GM19372 (cell line): ENCODE results near the gene PWWP2B.

Experiments
- ATAC-seq: cut with Tn5 transposase; IDR thresholded peaks from one replicate; pipeline ENCODE4 v1.9.1; 2021; ENCODE audit warnings: mild to moderate bottlenecking, low read depth, moderate library complexity; ENCODE audit not compliant: unreplicated experiment

PWWP2B gene

DNA sequence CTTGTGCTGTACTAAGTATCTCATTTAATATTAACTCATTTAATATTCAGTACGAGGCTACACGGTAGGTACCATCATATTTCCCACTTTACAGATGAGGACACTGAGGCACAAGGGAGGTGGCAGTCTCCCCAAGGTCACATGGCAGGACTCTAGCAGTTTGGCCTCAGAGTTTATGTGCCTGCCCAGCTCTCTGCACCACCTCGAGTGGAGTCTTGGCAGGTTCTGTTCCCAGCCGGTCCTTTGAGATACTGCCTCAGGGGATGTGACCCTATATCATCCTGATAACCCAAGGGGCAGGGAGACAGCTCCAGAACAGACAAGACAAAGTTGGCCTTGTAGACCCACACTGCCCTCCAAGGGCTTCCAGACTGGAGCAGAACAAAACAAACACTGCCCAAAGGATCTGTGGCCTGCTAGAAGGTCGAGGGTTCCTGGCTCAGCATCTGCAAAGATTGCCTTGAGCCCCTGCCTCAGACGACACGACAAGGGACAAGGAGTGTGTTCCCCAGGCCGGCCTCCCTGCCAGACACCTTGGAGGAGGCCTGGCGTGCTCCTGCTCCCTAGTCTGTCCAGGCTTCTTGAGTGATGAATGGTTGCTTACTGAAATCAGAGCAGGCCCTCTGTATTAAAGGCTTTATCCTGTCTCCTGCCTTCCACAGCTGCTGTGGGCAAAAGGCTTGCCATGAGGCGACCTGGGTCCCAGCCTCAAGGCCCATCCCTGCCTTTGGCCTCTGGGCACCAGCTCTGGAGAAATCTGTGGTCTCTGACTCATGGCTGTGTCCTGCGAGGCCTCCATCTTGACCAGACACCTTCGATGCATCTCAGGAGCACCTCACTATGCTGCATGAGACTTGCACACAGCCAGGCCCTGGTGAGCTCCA is 3.9 kb upstream of the PWWP2B start:
- ATAC-seq = no peak

DNA sequence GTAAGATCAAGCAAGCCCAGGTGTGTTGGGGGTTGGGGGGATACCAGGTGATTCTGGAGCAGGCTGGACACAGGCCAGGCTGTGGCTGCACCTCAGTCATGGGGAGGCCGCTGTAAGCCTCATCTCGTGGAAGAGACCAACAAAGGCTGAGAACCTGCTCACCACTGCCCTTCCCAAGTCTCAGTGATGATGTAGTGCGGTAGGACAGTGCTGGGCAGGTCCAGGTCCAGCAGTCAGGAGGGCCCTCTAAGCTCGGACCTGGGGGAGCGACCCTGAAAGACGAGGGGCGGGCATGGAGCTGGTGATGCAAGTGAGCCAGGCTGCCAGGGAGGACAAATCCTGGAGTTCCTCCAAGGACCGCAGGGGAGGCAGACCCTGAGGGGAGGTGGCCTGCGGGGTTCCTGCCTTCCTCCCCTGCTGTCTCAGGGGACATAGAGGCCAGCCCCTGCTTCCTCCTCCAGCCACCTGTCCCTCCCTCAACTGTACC is 3.3 kb upstream of the PWWP2B start:
- ATAC-seq = no peak

DNA sequence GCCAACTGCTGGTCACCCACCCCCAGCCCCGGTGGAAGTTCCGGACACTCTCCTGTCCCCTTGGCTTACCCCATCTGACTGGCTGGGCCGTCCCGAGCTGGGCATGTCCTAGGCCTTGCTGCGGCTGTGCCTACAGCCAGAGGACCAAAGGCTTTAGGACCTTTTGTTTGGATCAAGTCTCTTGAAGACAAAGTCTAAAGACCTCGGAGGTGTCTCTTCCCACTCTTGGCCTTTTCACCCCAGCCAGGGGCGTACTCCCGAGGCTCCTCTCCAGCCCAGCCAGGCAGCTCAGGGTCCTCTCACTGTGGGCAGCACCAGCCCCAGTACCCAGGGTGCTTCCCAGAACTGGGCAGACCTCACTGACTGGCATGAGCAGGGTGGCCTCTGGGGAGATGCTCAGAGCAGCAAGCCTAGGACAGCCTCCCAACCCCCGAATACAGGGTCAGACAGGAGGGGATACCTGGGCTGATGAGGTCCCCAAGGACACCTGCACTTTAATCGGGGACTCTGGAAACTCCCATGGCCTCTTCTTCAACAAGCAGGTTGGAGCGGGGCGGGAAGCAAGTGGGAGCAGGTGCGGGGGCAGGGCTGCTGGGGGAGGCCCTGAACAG is 2.7 kb upstream of the PWWP2B start:
- no peak for ATAC-seq

DNA sequence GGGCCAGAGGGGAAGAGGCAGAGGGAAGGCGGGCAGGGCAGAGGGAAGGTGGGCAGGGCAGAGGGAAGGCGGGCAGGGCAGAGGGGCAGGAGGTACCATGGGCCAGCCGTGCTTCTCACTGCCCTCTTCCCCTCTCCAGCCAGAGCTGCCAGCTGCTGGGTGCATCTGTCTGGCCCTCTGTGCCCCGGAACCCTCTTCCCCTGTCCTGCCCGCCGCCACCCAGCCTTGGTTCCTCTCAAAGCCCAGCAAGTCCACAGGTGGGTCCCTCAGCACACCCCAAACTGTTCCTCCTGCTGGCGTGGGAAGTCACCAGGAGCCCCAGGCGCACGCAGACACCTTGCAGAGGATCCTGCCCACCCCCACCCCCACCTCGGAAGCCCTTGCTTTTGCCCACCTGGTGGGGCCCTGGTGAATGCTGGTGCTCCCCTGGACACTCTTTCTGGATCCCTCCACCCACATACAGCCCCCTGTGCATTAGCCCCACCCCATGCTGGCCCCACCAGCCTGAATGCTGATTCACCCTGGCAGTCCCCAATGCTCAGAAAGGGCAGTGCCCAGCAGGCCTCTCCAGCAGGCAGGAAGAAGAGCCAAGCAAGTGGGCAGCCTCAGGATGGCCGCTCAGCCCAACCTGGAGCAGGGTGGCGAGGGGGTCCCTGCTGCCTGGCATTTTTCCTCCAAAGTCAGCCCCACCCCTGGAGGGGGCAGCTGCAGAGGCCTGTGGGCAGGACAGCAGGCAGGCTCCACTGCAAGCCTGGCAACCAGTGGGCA is 1.9 kb upstream of the PWWP2B start:
- ATAC-seq = no peak

DNA sequence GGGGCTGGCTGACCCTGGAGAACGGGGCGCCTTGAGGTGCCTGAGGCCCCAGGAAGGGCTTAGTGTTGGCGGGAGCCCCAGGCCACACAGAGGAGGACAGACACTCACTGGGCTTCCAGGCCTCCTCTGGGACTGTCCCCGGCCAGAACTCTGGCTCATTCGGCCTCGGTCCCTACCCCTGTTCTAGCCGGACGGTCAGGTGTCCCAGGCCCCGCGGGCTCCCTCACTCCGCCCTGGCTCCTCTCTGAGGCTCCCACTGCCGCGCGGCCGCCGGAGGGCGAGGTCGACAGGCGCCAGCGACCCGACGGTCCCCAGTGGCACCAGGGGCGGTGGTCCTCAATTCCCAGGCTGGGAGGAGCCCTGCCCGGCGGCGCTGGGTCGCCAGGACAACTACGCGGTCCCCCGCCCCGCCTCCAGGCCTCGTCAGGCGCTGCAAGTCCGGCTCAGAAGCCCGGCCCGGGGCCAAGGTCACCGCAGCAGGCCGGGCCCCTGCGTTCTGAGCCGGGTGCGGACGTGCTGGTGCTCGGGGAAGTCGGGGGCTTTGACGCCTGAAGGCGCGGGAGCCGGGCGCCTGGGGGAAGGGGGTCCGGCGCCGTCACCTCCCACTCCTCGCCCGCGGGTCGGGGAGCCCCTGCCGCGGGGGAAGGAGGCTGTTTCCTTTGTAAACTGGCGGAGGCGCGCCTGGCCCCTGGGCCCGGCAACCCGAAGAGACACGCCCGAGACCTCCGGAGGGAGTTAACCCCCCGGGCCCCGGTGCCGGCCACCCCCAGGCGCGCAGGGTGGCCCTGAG is 1.1 kb upstream of the PWWP2B start:
- peak; percentile 21 for ATAC-seq

DNA sequence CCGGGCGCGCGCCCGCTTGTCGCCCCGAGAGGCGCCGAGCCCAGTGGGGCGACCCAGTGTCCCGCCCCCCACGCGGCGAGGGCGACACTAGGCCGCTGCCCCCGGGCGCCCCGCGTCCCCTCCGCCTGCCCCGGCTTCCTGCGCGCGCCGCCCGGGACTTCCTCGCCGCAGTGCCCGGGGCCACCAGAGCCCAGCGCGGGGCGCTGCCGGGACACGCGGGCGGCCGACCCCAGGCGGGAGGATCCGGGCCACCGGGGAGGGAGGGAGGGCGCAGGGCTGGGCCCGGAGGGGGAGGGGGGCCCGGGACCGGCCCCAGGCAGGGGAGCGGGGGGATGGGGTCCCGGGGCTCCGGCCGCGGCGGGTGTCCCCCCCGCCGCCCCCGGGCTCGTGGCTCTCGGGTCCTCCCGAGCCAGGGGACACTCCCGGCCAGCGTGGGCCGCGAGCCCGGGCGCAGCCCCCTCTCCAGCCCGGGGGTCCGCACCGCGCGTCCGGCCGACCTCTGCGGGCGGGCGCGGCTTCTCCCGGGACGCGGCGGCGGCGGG is 435 bp upstream of the PWWP2B start:
- ATAC-seq = peak; percentile 45

DNA sequence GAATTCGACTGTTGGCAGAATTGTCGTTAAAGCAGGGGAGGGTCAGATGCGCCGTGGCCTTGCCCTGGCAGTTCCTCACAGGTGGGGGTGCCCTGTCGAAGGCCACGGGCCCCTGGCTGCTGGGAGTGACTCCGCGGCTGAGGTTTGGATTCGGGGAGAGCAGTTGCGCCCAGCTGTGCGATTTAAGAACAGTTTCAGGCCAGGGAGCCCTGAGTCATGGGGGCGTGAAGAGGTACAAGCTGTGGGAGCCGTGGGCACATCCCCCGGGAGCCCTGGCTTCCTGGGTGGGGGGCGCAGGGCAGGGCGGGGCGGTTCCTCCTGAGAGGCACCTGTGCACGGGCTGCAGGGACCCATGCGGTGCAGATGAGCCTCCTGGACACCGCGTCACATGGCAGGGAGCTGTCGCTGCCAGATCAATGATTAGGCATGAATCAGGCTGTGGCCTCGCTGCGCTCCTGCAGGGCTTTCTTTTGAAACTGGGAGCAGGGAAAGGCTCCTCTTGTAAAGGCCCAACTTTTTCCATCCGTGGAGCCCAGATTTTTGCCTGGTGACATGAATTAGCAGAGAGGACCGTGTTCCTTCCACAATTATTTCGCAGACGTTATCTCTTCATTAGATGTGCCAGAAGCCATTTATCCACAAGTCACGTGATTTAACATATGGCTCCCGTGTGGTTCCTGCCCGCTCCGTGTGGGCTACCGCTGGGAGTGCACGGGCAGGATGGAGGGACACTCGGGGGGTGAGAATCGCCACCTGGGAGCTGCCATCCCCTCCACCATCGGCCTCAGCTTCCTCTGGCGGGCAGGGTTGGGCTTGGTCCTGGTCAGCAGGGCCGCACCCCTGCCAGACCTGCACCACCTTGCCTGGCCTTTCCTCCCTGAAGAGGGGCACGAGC is 918 bp downstream of the PWWP2B start:
- peak; percentile 14 for ATAC-seq

DNA sequence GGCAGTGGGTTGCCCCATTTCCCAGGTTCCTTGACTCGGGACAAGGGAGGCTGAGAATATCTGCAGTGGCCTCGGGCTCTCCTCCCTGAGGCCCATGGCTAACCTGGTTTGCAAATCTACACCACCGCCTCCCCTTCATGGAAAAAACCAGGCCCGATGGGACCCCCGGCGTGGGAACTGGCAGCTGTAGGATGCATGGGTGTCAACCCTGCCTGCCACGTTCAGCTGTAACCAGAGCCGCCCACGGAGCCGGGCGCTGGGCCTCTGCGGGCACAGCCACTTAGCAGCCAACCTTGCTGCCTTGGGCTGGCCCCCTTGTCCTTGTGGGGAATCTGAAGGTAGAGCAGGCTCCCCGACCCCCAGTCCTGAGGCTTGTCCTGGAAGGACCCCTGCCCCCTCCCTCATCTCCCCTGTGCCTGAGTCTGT is 1.6 kb downstream of the PWWP2B start:
- ATAC-seq = no peak

DNA sequence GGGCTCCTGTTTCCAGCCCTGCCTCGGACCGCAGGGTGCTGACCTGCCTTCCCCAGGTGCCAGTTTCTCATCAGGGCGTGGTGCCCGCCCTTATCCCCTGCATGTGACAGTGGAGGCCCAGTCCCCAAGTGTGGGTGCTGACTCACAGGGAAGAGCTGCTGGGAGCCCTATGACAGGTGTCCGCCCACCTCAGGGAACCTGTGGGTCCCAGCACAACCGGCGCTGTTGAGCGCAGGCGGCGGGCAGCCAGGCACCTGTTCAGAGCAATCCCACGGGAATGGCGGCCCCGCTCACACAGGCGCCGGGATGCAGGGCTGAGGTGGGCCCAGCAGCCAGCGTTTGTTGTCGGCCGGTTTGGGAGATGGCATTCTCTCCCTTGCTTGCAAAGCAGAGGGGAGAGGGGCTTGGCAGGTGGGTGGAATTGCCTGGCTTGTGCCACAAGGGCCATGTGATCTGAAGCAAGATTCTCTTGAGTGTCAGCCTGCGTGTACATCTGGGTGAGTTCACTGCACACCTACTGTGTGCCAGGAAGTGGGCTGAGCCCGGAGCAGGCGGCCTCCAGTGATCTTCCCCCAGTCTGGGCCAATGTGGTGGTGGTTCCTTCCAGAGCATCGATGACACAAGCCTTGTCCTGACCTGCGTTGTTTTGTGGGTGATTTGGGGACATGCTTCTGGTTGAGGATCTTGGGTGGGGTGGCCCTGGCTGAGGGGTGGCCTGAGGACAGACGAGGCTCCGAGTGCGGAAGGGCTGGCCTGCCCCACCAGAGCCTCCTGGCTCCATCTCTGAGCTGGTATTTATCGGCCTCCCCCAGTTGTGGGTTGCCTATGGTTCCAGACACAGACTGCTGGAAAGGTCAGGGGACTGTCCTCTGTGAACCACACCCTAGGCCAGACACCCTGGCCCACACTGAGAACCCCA is 2.4 kb downstream of the PWWP2B start:
- ATAC-seq = no peak

DNA sequence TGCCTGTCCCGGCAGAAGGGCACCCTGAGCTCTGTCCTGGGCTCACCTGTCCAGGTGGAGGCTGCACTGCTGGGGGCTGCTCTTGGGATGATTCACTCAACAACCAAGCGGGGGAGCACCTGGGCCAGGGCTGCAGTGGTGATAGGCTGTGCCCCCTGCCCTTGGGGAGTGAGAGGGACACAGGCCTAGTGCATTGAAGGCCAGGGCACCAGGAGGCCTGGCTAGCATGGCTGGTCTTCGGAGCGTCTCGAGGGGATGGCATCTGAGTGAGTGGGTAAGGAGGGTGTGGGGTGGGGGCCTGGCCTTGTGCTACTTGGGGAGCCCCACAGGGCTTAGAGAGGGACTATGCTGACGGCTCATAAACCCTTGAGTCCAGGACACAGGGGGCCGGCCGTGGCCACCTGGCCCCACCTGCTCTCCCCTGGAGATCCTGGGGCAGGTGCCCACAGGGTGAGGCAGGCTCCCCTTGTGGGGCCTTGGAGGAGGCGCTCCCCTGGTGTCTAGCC is 3.1 kb downstream of the PWWP2B start:
- no peak for ATAC-seq

DNA sequence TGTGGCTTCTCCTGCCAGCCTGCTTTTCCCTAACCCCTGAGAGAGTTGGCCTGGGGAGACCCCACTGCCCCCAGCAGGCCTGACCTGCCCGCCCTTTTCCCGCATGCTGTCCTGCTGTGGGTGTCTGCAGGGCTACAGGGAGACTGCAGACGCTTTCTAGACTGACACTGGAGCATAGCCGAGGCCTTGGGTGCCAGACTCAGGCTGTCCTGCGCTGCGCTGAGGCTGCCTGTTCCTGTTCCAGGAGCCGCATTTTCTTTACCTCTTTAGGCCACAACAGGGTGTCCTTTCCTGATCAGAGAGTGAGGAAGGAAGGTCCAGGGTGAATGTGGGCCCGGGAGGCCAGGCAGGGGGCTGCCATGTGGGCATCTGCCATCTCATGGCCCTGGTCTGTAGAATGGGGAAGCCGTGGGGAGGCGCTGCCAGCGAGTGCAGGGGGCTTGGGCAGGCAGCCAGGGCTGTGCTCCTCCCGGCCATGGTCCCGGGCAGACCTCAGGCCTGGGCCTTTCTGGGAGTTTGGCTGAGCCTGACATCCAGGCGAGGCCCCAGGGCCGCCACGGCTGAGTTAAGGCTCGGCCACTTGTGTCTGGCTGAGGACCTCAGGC is 3.6 kb downstream of the PWWP2B start:
- no peak for ATAC-seq

DNA sequence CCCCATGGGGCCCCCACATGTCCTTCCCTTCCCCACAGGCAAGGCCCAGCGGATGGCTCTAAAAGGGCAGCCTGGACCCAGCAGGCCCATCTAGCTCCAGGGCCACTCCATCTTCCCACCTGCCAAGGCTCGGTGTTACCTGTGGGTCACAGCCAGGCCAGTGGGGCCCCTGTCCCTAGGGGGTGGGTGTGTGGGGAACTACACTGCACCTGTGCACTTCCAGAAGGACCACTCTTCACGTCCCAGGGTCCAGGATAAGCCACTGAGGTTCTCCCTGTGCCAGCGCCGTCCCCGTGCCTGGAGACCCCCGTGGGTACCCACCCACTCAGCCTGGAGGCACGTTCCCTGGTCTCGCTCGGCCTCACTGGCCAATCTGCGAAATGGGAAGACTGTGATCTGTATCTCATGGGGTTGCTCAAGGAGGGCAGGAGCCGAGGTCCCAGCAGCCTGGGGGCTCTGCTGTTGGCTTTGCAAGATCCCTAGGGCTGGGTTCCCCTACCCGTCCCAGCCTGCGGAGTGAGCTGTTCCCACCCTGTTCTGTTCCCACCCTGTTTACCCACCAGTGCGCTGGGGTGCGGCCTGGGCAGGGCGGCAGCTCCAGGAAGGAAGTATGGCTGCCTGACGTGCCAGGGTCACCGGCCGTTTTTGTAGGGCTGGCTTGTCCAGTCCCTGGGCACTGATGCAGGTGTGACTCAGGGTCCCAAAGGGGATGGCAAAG is 4.6 kb downstream of the PWWP2B start:
- no peak for ATAC-seq

DNA sequence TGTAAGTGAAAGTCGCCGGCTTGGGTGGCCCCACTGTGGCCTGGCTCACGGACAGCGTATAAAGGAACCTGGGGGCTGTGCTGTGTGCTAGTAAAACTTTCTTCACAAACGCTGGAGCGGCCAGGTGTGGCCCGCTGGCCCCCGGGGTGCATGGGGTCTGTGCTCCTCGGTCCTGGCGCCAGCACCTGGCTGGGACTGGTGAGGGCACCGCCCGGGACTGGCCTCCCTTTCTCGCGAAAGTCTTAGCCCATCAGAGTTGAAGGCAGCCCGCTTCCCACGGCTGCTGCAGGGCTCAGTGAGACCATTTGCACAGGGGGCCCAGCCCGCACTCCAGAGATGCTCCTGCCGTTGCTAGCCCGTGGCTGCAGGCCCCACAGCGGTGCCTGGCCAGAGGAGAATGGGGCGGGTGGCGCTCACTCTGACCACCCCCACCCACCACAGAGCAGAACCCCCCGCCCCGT is 5.8 kb downstream of the PWWP2B start:
- ATAC-seq = no peak

DNA sequence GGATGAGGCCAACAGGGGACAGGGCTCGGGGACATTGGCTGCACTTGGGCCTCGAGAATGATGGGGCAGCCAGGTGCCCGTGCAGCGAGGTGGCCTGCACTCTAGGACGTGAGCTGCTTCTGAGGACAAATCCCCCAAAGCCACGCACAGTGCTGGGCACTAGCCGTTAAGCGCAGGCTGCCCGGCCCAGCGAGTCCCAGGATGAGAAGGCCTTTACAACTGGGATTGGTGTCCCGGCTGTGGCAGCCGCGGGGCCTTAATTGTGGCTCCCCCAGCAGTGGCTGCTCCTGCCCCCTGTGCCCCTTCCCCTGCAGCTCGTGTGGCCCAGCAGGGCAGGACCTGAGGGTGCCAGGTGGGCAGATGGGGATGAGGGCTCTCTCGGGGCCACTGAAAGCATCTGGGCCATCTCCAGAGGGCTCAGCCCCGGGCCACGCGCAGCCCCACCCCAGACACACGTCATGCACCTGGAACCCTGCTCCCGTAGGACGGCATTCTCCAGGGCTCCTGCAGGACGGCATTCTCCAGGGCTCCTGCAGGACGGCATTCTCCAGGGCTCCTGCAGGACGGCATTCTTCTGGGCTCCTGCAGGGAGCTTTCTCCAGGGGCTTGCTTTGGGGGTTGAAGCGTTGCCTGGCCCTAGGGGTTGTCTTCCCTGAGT is 6.6 kb downstream of the PWWP2B start:
- ATAC-seq = no peak

DNA sequence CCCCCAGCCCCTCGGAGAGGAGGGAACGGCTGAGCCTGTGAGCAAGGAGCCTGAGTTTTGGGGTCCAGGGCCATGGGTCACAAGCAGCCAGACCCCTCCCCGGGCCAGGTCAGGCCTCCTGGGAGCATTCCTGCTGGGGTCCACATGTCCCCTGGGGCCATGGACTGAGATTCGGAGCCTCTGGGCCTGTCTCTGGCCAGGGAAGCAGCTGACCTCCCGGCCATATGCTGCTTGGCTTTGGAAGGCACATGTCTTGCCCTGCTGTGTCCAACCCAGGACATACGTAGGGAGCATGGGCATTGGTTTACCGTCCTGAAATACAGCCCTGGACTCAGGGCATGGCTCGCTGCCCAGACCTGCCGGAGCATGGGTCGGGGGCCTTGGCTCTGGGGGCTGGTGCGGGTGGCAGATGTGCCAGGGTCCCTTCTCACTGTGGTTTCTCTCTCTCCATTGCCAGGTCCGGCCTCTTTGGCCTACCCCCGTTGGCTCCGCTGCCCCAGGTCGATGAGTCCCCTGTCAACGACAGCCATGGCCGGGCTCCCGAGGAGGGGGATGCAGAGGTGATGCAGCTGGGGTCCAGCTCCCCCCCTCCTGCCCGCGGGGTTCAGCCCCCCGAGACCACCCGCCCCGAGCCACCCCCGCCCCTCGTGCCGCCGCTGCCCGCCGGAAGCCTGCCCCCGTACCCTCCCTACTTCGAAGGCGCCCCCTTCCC is 7.3 kb downstream of the PWWP2B start:
- ATAC-seq = no peak
